ENCODE data around the gene ST6GALNAC1.

ST6GALNAC1 gene

DNA sequence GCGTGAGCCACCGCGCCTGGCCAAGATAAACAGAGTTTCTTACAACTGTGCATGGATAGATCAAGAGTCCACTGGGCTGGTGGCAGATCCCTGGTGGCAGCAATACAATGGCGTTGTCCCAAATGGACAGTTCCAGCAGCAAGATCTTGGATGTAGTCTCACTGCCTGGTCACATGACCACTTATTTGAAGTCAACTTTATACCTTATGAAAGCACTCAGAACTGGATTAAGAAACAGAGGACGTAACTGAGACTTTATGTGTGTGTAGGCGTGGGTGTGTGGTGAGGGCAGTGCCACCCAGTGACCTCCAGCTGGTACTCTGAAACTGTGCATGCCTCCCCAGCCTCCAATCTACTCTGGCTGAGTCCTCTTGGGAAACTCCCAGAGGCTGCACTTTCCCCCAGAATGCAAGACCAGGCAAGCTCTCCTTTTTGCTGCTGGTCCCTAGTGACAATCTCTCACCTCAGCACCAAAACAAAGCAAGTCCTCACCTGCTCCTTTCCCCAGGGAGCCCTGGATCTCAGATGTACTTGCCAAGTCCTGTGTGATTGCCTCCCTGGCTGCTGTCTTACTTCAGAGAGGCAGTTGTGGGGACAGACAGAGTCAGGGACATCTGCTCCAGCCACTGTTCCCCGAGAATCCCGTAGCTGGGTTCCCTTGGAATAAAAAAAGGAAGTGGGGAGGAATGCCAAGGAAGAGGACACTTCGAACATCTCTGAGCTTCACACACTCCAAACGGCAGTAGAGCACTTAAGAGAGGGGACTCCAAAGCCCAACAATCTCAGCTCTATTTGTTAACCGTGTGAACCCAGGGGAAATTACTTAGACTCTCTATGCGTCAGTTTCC, 46.2 kb downstream of the ST6GALNAC1 start:
- H3K27ac ChIP-seq: no peak overlapping the region
- TF ChIP-seq, protein P1, sequence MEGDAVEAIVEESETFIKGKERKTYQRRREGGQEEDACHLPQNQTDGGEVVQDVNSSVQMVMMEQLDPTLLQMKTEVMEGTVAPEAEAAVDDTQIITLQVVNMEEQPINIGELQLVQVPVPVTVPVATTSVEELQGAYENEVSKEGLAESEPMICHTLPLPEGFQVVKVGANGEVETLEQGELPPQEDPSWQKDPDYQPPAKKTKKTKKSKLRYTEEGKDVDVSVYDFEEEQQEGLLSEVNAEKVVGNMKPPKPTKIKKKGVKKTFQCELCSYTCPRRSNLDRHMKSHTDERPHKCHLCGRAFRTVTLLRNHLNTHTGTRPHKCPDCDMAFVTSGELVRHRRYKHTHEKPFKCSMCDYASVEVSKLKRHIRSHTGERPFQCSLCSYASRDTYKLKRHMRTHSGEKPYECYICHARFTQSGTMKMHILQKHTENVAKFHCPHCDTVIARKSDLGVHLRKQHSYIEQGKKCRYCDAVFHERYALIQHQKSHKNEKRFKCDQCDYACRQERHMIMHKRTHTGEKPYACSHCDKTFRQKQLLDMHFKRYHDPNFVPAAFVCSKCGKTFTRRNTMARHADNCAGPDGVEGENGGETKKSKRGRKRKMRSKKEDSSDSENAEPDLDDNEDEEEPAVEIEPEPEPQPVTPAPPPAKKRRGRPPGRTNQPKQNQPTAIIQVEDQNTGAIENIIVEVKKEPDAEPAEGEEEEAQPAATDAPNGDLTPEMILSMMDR (conservative IDR thresholded peaks at IDR 0.05): no peak
- no peak for TF ChIP-seq ZFX (IDR thresholded peaks at IDR 0.05)

GRCh38 chr17:76594690-76595089, 48.9 kb downstream of the ST6GALNAC1 start:
- no peak overlapping the region for H3K27ac ChIP-seq

GRCh38 chr17:76593959-76594358, 49.6 kb downstream of the ST6GALNAC1 start:
- no peak for TF ChIP-seq ZFX (IDR thresholded peaks at IDR 0.05)
- TF ChIP-seq, protein P1 (conservative IDR thresholded peaks at IDR 0.05): no peak
- H3K27ac ChIP-seq: no peak overlapping the region

More at GRCh38 chr17:76594690-76595089, 48.9 kb downstream of the ST6GALNAC1 start:
- TF ChIP-seq, protein P1 (conservative IDR thresholded peaks at IDR 0.05): no peak
- no peak for TF ChIP-seq ZFX (IDR thresholded peaks at IDR 0.05)

- TF ChIP-seq ZFX (IDR thresholded peaks at IDR 0.05): no peak
- TF ChIP-seq, protein P1 (conservative IDR thresholded peaks at IDR 0.05): no peak
- no peak overlapping the region for H3K27ac ChIP-seq
Observed at GRCh38 chr17:76593384-76593826, 50.2 kb downstream of the ST6GALNAC1 start.

DNA sequence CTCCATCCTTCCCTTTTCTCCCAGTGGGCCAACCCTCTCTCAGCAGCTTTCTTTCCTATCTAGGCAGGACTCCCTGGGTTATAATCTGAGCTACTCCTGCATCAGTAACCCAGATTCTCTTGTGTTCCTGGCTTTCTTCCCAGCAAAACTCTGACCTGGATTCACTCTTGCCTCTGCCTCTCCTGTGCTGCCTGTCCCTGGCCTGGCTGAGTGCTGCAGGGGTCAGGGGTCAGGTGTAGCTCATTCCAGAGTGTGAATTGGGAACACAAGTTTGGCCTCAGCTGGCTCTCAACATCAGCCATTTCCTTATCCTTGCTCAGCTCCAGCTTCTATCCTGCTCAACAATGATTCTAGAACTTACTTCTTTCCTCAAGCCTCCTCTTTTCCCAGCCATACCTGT, 55.4 kb downstream of the ST6GALNAC1 start:
- TF ChIP-seq, protein P1 (conservative IDR thresholded peaks at IDR 0.05): no peak
- TF ChIP-seq ZFX (IDR thresholded peaks at IDR 0.05): no peak
- no peak overlapping the region for H3K27ac ChIP-seq

DNA sequence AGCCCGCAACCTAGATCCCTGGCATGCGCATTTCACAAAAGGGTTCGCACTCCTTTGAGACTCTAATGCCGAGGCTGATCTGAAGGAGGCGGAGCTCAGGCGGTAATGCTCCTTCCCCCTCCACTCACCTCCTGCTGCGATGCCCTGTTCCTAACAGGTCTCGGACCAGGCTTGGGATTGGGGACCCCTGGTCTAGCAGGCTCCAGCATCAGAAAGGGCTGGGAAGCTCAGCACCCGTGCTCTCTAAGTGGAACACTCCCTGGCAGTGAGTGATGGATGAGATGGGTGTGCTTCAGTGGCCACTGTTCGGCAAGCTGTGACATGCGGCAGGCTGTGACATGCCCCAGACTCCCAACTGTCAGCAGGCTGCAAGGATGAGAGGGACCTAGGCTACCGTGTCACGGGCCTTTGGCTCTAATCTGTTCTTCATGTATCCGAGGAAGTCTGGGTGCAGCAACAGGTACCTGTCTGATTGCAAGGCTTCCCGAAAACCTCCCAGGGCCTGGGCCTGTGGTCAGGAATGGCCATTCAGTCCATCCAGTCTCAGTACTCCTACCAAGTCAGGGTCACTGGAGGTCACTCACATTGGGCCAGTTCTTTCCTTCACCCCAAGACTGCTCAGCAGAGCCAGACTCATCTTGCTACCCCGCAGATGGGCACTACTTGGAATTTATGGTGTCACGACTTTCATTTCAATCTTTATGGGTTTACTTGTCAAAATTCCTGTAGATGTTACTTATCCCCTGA, 56.6 kb downstream of the ST6GALNAC1 start:
- no peak overlapping the region for H3K27ac ChIP-seq
- TF ChIP-seq, protein P1 (conservative IDR thresholded peaks at IDR 0.05): no peak
- TF ChIP-seq ZFX (IDR thresholded peaks at IDR 0.05): no peak

Data from C4-2B (cell line).